ENCODE measurements around the gene EFNA2. TPM values are rescaled to one million over a fixed set of nuclear protein-coding genes. Genes with fewer than 3 reads are reported as not detected.
A peak's percentile ranks its signal among the peaks of the same experiment; 100 is the strongest.

The EFNA2 gene
- total RNA-seq, 1 experiment from 2014 or later, result 1.5 TPM

GRCh38 chr19:1256646-1257474 lies 28.8 kb upstream of the EFNA2 start:
- no peak for DNase-seq (ENCODE audit: low read depth, low spot score)
- in situ Hi-C loops (cut with HindIII; ENCODE audit: low pct_unique_long_range_greater_than_20kb, low sequenced_read_pairs), result no loop called here

- no peak for DNase-seq (ENCODE audit: low read depth, low spot score)
- in situ Hi-C loops (cut with HindIII; ENCODE audit: low pct_unique_long_range_greater_than_20kb, low sequenced_read_pairs), result no loop called here
Measured at GRCh38 chr19:1257475-1258162, 28.1 kb upstream of the EFNA2 start.

GRCh38 chr19:1258163-1258492 lies 27.5 kb upstream of the EFNA2 start:
- no peak for DNase-seq (ENCODE audit: low read depth, low spot score)
- in situ Hi-C loops (cut with HindIII; ENCODE audit: low pct_unique_long_range_greater_than_20kb, low sequenced_read_pairs), result no loop called here

GRCh38 chr19:1258707-1259205 lies 26.9 kb upstream of the EFNA2 start:
- in situ Hi-C loops (cut with HindIII; ENCODE audit: low pct_unique_long_range_greater_than_20kb, low sequenced_read_pairs), result no loop called here
- DNase-seq (ENCODE audit: low read depth, low spot score), result no peak

- in situ Hi-C loops (cut with HindIII; ENCODE audit: low pct_unique_long_range_greater_than_20kb, low sequenced_read_pairs), result no loop called here
- DNase-seq (ENCODE audit: low read depth, low spot score), result peak; percentile 56
Measured at GRCh38 chr19:1259206-1259875, 26.3 kb upstream of the EFNA2 start.

GRCh38 chr19:1259876-1260748 lies 25.6 kb upstream of the EFNA2 start:
- in situ Hi-C loops (cut with HindIII; ENCODE audit: low pct_unique_long_range_greater_than_20kb, low sequenced_read_pairs), result no loop called here
- DNase-seq (ENCODE audit: low read depth, low spot score), result no peak

- in situ Hi-C loops (cut with HindIII; ENCODE audit: low pct_unique_long_range_greater_than_20kb, low sequenced_read_pairs), result no loop called here
- peak; percentile 92 for DNase-seq (ENCODE audit: low read depth, low spot score)
Measured at GRCh38 chr19:1260749-1261537, 24.7 kb upstream of the EFNA2 start.

- in situ Hi-C loops (cut with HindIII; ENCODE audit: low pct_unique_long_range_greater_than_20kb, low sequenced_read_pairs), result no loop called here
- DNase-seq (ENCODE audit: low read depth, low spot score), result no peak
Measured at GRCh38 chr19:1261538-1261797, 24.2 kb upstream of the EFNA2 start.

- in situ Hi-C loops (cut with HindIII; ENCODE audit: low pct_unique_long_range_greater_than_20kb, low sequenced_read_pairs), result no loop called here
- no peak for DNase-seq (ENCODE audit: low read depth, low spot score)
Measured at GRCh38 chr19:1261798-1262622, 23.7 kb upstream of the EFNA2 start.

- DNase-seq (ENCODE audit: low read depth, low spot score), result no peak
- in situ Hi-C loops (cut with HindIII; ENCODE audit: low pct_unique_long_range_greater_than_20kb, low sequenced_read_pairs), result no loop called here
Measured at GRCh38 chr19:1262623-1263123, 23.0 kb upstream of the EFNA2 start.

- in situ Hi-C loops (cut with HindIII; ENCODE audit: low pct_unique_long_range_greater_than_20kb, low sequenced_read_pairs), result no loop called here
Measured at GRCh38 chr19:1263188-1263587, 22.5 kb upstream of the EFNA2 start.

GRCh38 chr19:1264801-1265614 lies 20.7 kb upstream of the EFNA2 start:
- no peak for DNase-seq (ENCODE audit: low read depth, low spot score)
- in situ Hi-C loops (cut with HindIII; ENCODE audit: low pct_unique_long_range_greater_than_20kb, low sequenced_read_pairs), result no loop called here

More at GRCh38 chr19:1263188-1263587, 22.5 kb upstream of the EFNA2 start:
- DNase-seq (ENCODE audit: low read depth, low spot score), result no peak

- no peak for DNase-seq (ENCODE audit: low read depth, low spot score)
- in situ Hi-C loops (cut with HindIII; ENCODE audit: low pct_unique_long_range_greater_than_20kb, low sequenced_read_pairs), result no loop called here
Measured at GRCh38 chr19:1265615-1266128, 20.0 kb upstream of the EFNA2 start.

- DNase-seq (ENCODE audit: low read depth, low spot score), result peak; percentile 74
- in situ Hi-C loops (cut with HindIII; ENCODE audit: low pct_unique_long_range_greater_than_20kb, low sequenced_read_pairs), result no loop called here
Measured at GRCh38 chr19:1266129-1266915, 19.4 kb upstream of the EFNA2 start.

All from SK-MEL-5 (cell line).